ENCODE data around the gene SGSM2. TPM values are rescaled to one million over a fixed set of nuclear protein-coding genes. Genes with fewer than 3 reads are reported as not detected.

SGSM2 gene
- total RNA-seq, 2 donors from 2014 or later = 26.7 to 27.6 TPM

GRCh38 chr17:2373179-2373578 is 35.9 kb downstream of the SGSM2 start:
- TF ChIP-seq CTCF (IDR thresholded peaks at IDR 0.05) = no peak
- H3K36me3 ChIP-seq = no peaks in the 10 kb centered on the region
- no peak for DNase-seq

GRCh38 chr17:2374549-2375285 is 37.4 kb downstream of the SGSM2 start:
- H3K4me3 ChIP-seq = no peak overlapping the region
- no peaks in the 10 kb centered on the region for H3K36me3 ChIP-seq
- H3K27ac ChIP-seq = no peak overlapping the region
- no peak for TF ChIP-seq CTCF (IDR thresholded peaks at IDR 0.05)
- no peak for DNase-seq
- H3K9me3 ChIP-seq = no peaks in the 10 kb centered on the region
- intact Hi-C loops (cut with DNase I) = no loop called here
- H3K27me3 ChIP-seq = no peaks in the 10 kb centered on the region
- no peak overlapping the region for H3K9ac ChIP-seq (ENCODE audit: low read depth in 2 of 2, low read length in 2 of 2)
- H3K4me1 ChIP-seq = no peaks in the 10 kb centered on the region

More at GRCh38 chr17:2373179-2373578, 35.9 kb downstream of the SGSM2 start:
- intact Hi-C loops (cut with DNase I) = no loop called here
- Histone ChIP-seq H3K9ac (ENCODE audit: low read depth in 2 of 2, low read length in 2 of 2) (no peak overlapping the region), H3K9me3 (no peaks in the 10 kb centered on the region), H3K4me3 (no peak overlapping the region), H3K4me1 (no peaks in the 10 kb centered on the region), H3K27ac (no peak overlapping the region), H3K27me3 (no peaks in the 10 kb centered on the region)

- Histone ChIP-seq H3K4me3 (no peak overlapping the region), H3K36me3 (no peaks in the 10 kb centered on the region), H3K9me3 (no peaks in the 10 kb centered on the region), H3K9ac (ENCODE audit: low read depth in 2 of 2, low read length in 2 of 2) (no peak overlapping the region), H3K27ac (no peak overlapping the region), H3K27me3 (no peaks in the 10 kb centered on the region), H3K4me1 (no peaks in the 10 kb centered on the region)
- no peak for TF ChIP-seq CTCF (IDR thresholded peaks at IDR 0.05)
- DNase-seq = no peak
- intact Hi-C loops (cut with DNase I) = no loop called here
Measured at GRCh38 chr17:2375406-2375805, 38.1 kb downstream of the SGSM2 start.

- H3K9ac ChIP-seq (ENCODE audit: low read depth in 2 of 2, low read length in 2 of 2) = no peak overlapping the region
- H3K27ac ChIP-seq = no peak overlapping the region
- H3K9me3 ChIP-seq = no peaks in the 10 kb centered on the region
- no peaks in the 10 kb centered on the region for H3K4me1 ChIP-seq
- H3K4me3 ChIP-seq = no peak overlapping the region
- intact Hi-C loops (cut with DNase I) = no loop called here
- no peaks in the 10 kb centered on the region for H3K36me3 ChIP-seq
- no peak for TF ChIP-seq CTCF (IDR thresholded peaks at IDR 0.05)
- no peaks in the 10 kb centered on the region for H3K27me3 ChIP-seq
- no peak for DNase-seq
Measured at GRCh38 chr17:2376107-2376506, 38.8 kb downstream of the SGSM2 start.

GRCh38 chr17:2377659-2378058 is 40.4 kb downstream of the SGSM2 start:
- DNase-seq = no peak
- H3K4me1 ChIP-seq = no peaks in the 10 kb centered on the region
- no peaks in the 10 kb centered on the region for H3K36me3 ChIP-seq
- H3K4me3 ChIP-seq = no peak overlapping the region
- H3K9me3 ChIP-seq = no peaks in the 10 kb centered on the region
- TF ChIP-seq CTCF (IDR thresholded peaks at IDR 0.05) = no peak
- intact Hi-C loops (cut with DNase I) = no loop called here
- H3K27me3 ChIP-seq = no peaks in the 10 kb centered on the region
- no peak overlapping the region for H3K9ac ChIP-seq (ENCODE audit: low read depth in 2 of 2, low read length in 2 of 2)
- no peak overlapping the region for H3K27ac ChIP-seq
